Erythroblast (primary cell): ENCODE measurements around the gene BUD23.

Source experiments
- DNase-seq, 2 experiments: peaks; one replicate each; lab custom pipeline; 2025; lab: John Stamatoyannopoulos, UW
- GATA1 ChIP-seq: IDR thresholded peaks from 2 replicates; pipeline ENCODE4 v1.6.1; 2011; ENCODE audit warnings: low read depth, mild to moderate bottlenecking, control low read depth, low read length, moderate library complexity
- POLR2A ChIP-seq: IDR thresholded peaks from 2 replicates; pipeline ENCODE4 v1.6.1; 2011; ENCODE audit warnings: mild to moderate bottlenecking, low read length

Gene BUD23

DNA sequence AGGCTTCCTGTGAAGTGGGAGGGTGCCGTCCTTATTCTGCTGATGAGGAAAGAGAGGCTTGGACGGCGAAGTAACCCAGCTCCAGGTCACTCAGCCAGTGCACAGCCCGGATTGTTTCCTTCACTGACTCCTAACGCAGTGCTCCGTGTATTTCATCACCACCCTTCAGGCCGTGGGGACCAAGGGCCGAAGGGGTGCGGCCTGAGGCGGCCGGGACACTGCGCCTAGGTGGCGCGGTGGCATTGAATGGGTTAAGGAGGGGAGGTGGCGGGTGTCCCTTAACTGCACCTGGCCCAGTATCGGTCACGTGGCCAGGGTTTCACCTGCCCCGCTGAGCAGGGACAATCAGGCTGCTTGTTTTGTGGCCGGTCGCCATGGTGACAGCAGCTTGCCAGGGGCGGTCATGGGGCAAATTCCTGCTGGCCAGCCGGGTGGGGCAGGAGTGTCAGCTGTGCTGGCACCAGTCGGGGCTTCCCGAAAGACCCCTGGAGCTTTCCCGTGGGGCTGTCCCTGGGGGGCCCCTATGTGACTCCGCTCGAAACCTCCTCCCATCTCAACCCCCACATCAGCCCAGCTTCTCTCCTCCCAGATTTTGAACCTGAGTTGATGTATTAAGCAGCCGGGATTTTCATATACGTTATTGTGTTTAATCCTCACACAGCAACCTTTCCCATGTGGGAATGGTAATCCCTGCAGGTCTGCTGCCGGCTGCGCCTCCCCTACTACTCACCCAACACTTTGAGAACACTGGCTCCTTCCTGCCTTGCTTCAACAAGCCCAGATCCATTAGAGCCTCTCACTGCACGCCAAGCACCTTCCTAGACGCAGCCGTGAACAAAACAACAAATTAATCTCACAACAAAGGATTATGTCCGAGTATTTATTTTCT lies 59.6 kb downstream of the BUD23 start:
- DNase-seq = no peak
- no peak for TF ChIP-seq POLR2A
- TF ChIP-seq GATA1 = no peak

DNA sequence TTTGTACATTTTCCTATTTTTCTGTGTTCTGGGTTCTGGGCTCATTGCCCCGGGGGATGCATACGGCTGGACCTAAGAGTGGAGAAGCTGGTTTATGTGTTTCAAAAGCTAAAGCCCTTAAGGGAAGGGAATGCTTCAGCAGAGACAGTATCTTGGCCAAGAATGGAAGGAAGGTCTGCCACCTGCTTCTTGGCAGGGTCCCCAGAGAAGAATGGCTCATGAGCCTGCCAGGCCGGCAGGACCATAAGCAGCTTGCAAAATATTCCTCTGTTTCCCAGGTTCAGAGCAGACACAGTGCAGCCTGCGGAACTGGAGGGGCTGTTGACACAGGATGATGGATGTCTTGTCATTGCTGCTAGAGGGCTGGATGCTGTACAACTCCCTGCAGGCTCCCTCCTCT lies 63.0 kb downstream of the BUD23 start:
- TF ChIP-seq POLR2A (no peak), GATA1 (no peak)
- DNase-seq = no peak
